DMS53 treated with DMSO at 0.1 percent for 48 hours (cell line): ENCODE data around the gene RRH.

Source experiments
- DNase-seq: peaks from one replicate; lab custom pipeline; 2025; ENCODE audit not compliant: unreplicated experiment; lab: John Stamatoyannopoulos, UW

RRH gene

DNA sequence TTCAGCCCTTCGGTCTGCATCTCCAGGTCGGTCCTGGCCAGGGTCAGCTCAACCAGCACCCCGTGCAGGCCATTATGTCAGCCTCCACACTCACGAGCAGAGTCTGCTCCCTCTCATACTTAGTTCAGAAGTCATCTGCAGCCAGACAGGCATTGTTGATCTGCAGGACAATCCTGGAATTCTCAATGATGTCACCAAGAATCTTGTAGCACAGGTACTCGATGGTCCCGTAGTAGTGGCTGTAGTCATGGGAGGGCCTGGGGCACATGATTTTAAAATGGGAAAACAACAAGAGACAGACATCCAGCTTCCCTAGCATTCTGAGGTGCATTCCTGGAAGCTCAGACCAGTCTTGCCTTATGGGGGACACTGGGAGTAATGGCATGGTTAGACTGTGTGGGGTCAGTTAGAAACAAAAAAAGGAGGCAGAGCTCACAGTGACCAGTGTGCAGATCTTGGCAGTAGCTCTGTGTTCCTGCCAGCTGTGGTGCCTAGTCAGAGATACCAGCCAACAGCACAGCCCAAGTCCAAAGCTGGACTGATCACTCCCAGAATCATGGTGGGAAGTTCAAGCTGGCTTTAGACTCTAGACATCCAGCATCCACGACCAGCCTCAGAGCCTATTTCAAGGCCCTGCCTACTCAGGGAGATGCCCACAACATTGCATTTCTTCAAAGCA is 52.0 kb downstream of the RRH start:
- no peak for DNase-seq

DNA sequence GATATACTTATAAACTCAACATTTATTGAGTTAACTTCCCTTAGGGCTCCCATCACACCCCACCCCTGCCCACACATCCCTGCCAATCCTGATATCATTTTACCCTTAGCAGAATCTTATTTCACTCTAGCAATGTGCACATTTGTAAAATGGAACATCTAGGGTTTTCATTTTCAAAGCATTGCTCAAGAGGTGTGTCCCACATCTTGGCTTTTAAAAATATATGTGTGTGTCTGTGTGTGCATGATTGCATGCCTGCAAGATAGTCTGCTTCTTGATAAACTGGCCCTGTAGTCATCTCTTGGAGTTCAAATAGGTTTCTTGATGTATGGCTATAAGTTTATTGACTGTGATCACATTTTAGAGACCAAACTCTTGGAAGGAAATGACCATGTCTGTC is 58.5 kb downstream of the RRH start:
- no peak for DNase-seq

DNA sequence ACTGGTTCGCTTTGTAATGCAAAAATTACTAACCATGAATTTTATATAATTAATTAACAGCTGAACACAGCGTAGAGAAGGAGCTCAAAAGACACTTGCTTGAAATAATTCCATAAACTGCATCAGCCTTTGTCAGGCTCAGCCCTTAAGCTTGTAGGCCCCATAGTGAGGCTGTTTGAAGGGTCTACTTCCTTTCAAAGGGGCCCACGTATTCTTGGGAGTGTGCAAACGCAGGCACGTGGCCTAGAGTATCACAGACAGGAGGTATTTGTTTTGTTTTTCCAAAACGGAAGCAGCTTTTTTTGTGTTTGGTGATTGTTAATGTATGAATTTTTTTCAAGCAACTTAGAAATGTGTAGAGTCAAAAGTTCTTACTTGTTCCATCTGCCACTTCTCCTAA is 59.3 kb downstream of the RRH start:
- no peak for DNase-seq

DNA sequence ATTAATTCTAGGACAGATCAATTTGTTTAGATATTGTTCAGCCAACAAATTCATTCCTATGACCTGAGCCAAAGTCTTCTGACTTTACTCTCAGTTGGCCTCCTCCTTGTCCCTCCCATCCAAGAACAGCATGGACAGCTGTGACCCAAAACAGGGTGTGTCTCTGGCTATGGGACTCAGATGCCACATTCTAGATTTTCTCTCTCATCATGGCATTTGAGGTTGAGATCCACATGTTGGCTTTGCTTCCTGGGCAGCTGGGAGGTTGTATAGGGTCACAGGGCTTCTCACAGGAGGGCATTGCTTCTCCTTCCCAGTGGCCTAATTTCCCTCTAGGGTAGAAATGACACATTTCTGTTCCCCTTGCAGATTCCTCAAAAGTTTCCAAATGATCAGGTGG is 62.3 kb downstream of the RRH start:
- DNase-seq = no peak
